Measurements from ENCODE around the gene GNAQ.

GNAQ gene

GRCh38 chr9:77999231-77999631 lies 32.4 kb downstream of the GNAQ start:
- H3K27ac ChIP-seq (ENCODE audit: low read depth, low read length) = no peak overlapping the region
- H4K20me1 ChIP-seq (ENCODE audit: control insufficient read depth, insufficient read depth, low read depth, low read length) = no peaks in the 10 kb centered on the region
- peaks cover 10% of the 10 kb centered on the region for H3K27me3 ChIP-seq (ENCODE audit: control insufficient read depth, low read length)
- H3K79me2 ChIP-seq (ENCODE audit: control insufficient read depth, low read length) = no peaks in the 10 kb centered on the region
- no peak overlapping the region for H3K4me2 ChIP-seq (ENCODE audit: low read length)
- H3K4me1 ChIP-seq (ENCODE audit: control insufficient read depth, low read length) = no peaks in the 10 kb centered on the region
- H3F3A ChIP-seq (ENCODE audit: control insufficient read depth, insufficient read depth) = no peaks in the 10 kb centered on the region
- no peak for TF ChIP-seq EZH2phosphoT487 (IDR thresholded peaks at IDR 0.05; ENCODE audit: borderline replicate concordance, low read length)
- TF ChIP-seq CTCF (IDR thresholded peaks at IDR 0.05; ENCODE audit: low read depth, low read length, poor library complexity, severe bottlenecking) = no peak
- H3K36me3 ChIP-seq (ENCODE audit: control insufficient read depth, low read length) = no peaks in the 10 kb centered on the region
- no peaks in the 10 kb centered on the region for H3K9me2 ChIP-seq (replicated peaks; ENCODE audit: control insufficient read depth, low read length)
- no peak overlapping the region for H3K4me3 ChIP-seq (ENCODE audit: low read length)
- no peaks in the 10 kb centered on the region for H3K9me3 ChIP-seq (ENCODE audit: control insufficient read depth, insufficient read depth, low read length)

- no peaks in the 10 kb centered on the region for H3K79me2 ChIP-seq (ENCODE audit: control insufficient read depth, low read length)
- peaks cover 10% of the 10 kb centered on the region for H3K27me3 ChIP-seq (ENCODE audit: control insufficient read depth, low read length)
- H3K4me1 ChIP-seq (ENCODE audit: control insufficient read depth, low read length) = no peaks in the 10 kb centered on the region
- no peaks in the 10 kb centered on the region for H3K9me2 ChIP-seq (replicated peaks; ENCODE audit: control insufficient read depth, low read length)
- no peaks in the 10 kb centered on the region for H4K20me1 ChIP-seq (ENCODE audit: control insufficient read depth, insufficient read depth, low read depth, low read length)
- H3F3A ChIP-seq (ENCODE audit: control insufficient read depth, insufficient read depth) = no peaks in the 10 kb centered on the region
- H3K4me3 ChIP-seq (ENCODE audit: low read length) = no peak overlapping the region
- H3K4me2 ChIP-seq (ENCODE audit: low read length) = no peak overlapping the region
- TF ChIP-seq CTCF (IDR thresholded peaks at IDR 0.05; ENCODE audit: low read depth, low read length, poor library complexity, severe bottlenecking) (no peak), EZH2phosphoT487 (IDR thresholded peaks at IDR 0.05; ENCODE audit: borderline replicate concordance, low read length) (no peak)
- no peak overlapping the region for H3K27ac ChIP-seq (ENCODE audit: low read depth, low read length)
- no peaks in the 10 kb centered on the region for H3K36me3 ChIP-seq (ENCODE audit: control insufficient read depth, low read length)
- H3K9me3 ChIP-seq (ENCODE audit: control insufficient read depth, insufficient read depth, low read length) = no peaks in the 10 kb centered on the region
Observed at GRCh38 chr9:77997611-77998284, 33.9 kb downstream of the GNAQ start.

GRCh38 chr9:77996696-77997095 lies 34.9 kb downstream of the GNAQ start:
- H3K4me3 ChIP-seq (ENCODE audit: low read length) = no peak overlapping the region
- peaks cover 10% of the 10 kb centered on the region for H3K27me3 ChIP-seq (ENCODE audit: control insufficient read depth, low read length)
- TF ChIP-seq CTCF (IDR thresholded peaks at IDR 0.05; ENCODE audit: low read depth, low read length, poor library complexity, severe bottlenecking) (no peak), EZH2phosphoT487 (IDR thresholded peaks at IDR 0.05; ENCODE audit: borderline replicate concordance, low read length) (no peak)
- no peak overlapping the region for H3K27ac ChIP-seq (ENCODE audit: low read depth, low read length)
- H3K36me3 ChIP-seq (ENCODE audit: control insufficient read depth, low read length) = no peaks in the 10 kb centered on the region
- no peak overlapping the region for H3K4me2 ChIP-seq (ENCODE audit: low read length)
- no peaks in the 10 kb centered on the region for H3F3A ChIP-seq (ENCODE audit: control insufficient read depth, insufficient read depth)
- H4K20me1 ChIP-seq (ENCODE audit: control insufficient read depth, insufficient read depth, low read depth, low read length) = no peaks in the 10 kb centered on the region
- no peaks in the 10 kb centered on the region for H3K4me1 ChIP-seq (ENCODE audit: control insufficient read depth, low read length)
- no peaks in the 10 kb centered on the region for H3K79me2 ChIP-seq (ENCODE audit: control insufficient read depth, low read length)
- H3K9me3 ChIP-seq (ENCODE audit: control insufficient read depth, insufficient read depth, low read length) = no peaks in the 10 kb centered on the region
- no peaks in the 10 kb centered on the region for H3K9me2 ChIP-seq (replicated peaks; ENCODE audit: control insufficient read depth, low read length)

Data from DOHH2 (cell line).